ENCODE measurements around the gene IL4I1. TPM values are rescaled to one million over a fixed set of nuclear protein-coding genes. Genes with fewer than 3 reads are reported as not detected.

Gene IL4I1
- total RNA-seq, 3 donors from 2014 or later, result 0.48 to 2.2 (median 0.66) TPM

- Histone ChIP-seq H3K9me3 (no peaks in the 10 kb centered on the region), H3K4me3 (no peak overlapping the region), H3K27ac (no peak overlapping the region), H3K36me3 (no peaks in the 10 kb centered on the region), H3K27me3 (no peaks in the 10 kb centered on the region), H3K4me1 (no peaks in the 10 kb centered on the region)
- TF ChIP-seq CTCF (IDR thresholded peaks at IDR 0.05), result no peak
- TF ChIP-seq POLR2AphosphoS5 (IDR thresholded peaks at IDR 0.05), result no peak
- TF ChIP-seq POLR2A (IDR thresholded peaks at IDR 0.05), result no peak
- no peak for DNase-seq (ENCODE audit: low spot score in 2 of 2)
- intact Hi-C loops (cut with DNase I; ENCODE audit: low total_unique reads), result no loop called here
Measured at GRCh38 chr19:49894011-49894664, 2.5 kb downstream of the IL4I1 start.

- Histone ChIP-seq H3K4me3 (no peak overlapping the region), H3K36me3 (no peaks in the 10 kb centered on the region), H3K27ac (no peak overlapping the region), H3K4me1 (no peaks in the 10 kb centered on the region), H3K9me3 (no peaks in the 10 kb centered on the region), H3K27me3 (no peaks in the 10 kb centered on the region)
- intact Hi-C loops (cut with DNase I; ENCODE audit: low total_unique reads), result no loop called here
- TF ChIP-seq CTCF (IDR thresholded peaks at IDR 0.05), result no peak
- no peak for TF ChIP-seq POLR2A (IDR thresholded peaks at IDR 0.05)
- TF ChIP-seq POLR2AphosphoS5 (IDR thresholded peaks at IDR 0.05), result no peak
- DNase-seq (ENCODE audit: low spot score in 2 of 2), result no peak
Measured at GRCh38 chr19:49892716-49893115, 4.0 kb downstream of the IL4I1 start.

- Histone ChIP-seq H3K27ac (no peak overlapping the region), H3K4me3 (no peak overlapping the region), H3K27me3 (no peaks in the 10 kb centered on the region), H3K36me3 (no peaks in the 10 kb centered on the region), H3K9me3 (no peaks in the 10 kb centered on the region), H3K4me1 (no peaks in the 10 kb centered on the region)
- intact Hi-C loops (cut with DNase I; ENCODE audit: low total_unique reads), result no loop called here
- TF ChIP-seq POLR2A (IDR thresholded peaks at IDR 0.05) (no peak), POLR2AphosphoS5 (IDR thresholded peaks at IDR 0.05) (no peak), CTCF (IDR thresholded peaks at IDR 0.05) (no peak)
- no peak for DNase-seq (ENCODE audit: low spot score in 2 of 2)
Measured at GRCh38 chr19:49891393-49891792, 5.3 kb downstream of the IL4I1 start.

- no peak for DNase-seq (ENCODE audit: low spot score in 2 of 2)
- Histone ChIP-seq H3K9me3 (no peaks in the 10 kb centered on the region), H3K4me3 (peak overlapping the region; percentile 8 to 59 (median 40)), H3K27ac (no peak overlapping the region), H3K36me3 (no peaks in the 10 kb centered on the region), H3K27me3 (no peaks in the 10 kb centered on the region), H3K4me1 (no peaks in the 10 kb centered on the region)
- TF ChIP-seq POLR2A (IDR thresholded peaks at IDR 0.05) (no peak), POLR2AphosphoS5 (IDR thresholded peaks at IDR 0.05) (no peak), CTCF (IDR thresholded peaks at IDR 0.05) (no peak)
- intact Hi-C loops (cut with DNase I; ENCODE audit: low total_unique reads), result loop anchor here (1.0 kb wide), 1 partner anchor 30 kb away; no protein-coding TSS in a partner anchor
Measured at GRCh38 chr19:49890349-49891311, 6.1 kb downstream of the IL4I1 start.
